Myometrial cell (primary cell): ENCODE results near the gene VENTX. TPM values are rescaled to one million over a fixed set of nuclear protein-coding genes. Genes with fewer than 3 reads are reported as not detected.

Source experiments
- total RNA-seq: library from RNA; depleted of rRNA; stranded (reverse); fragments of >200 nt; gene quantifications from 2 replicates; pipeline ENCODE4 v1.2.3, GENCODE V29; 2015

The VENTX gene
- total RNA-seq = not detected in 2 replicates

GRCh38 chr10:133237588-133238465 is at the start of gene VENTX:
VENTX (plus strand) TSS chr10:133237855; CDS start chr10:133237915, 60 bp downstream.

GRCh38 chr10:133230044-133230361 is 7.7 kb upstream of the VENTX start, which contains the start of gene UTF1:
UTF1 (plus strand) TSS chr10:133230217; CDS start chr10:133230289, 72 bp downstream.

GRCh38 chr10:133276435-133277201 is 39.0 kb downstream of the VENTX start, which contains the start of gene ADAM8:
ADAM8 (minus strand) TSS chr10:133276868; CDS start chr10:133276817, 51 bp downstream.

Other genes starting within 250 kb of the VENTX start
- not detected in 2 replicates for gene ADGRA1, start 149.9 kb upstream of the VENTX start, total RNA-seq
- 0.58 and 2.7 TPM in 2 replicates for gene KNDC1, start 77.6 kb upstream of the VENTX start, total RNA-seq
- not detected in 2 replicates for gene UTF1, start 7.6 kb upstream of the VENTX start, total RNA-seq
- gene ADAM8, start 39.0 kb downstream of the VENTX start, total RNA-seq = 5.0 and 22.2 TPM in 2 replicates
- gene TUBGCP2, start 71.0 kb downstream of the VENTX start, total RNA-seq = 60.3 and 67.0 TPM in 2 replicates
- gene ZNF511, start 71.1 kb downstream of the VENTX start, total RNA-seq = 30.6 and 37.9 TPM in 2 replicates
- not detected in 2 replicates for gene CALY, start 99.0 kb downstream of the VENTX start, total RNA-seq
- gene PRAP1, start 109.5 kb downstream of the VENTX start, total RNA-seq = not detected in 2 replicates
- gene FUOM, start 120.2 kb downstream of the VENTX start, total RNA-seq = 41.2 and 50.0 TPM in 2 replicates
- 149 and 150 TPM in 2 replicates for gene ECHS1, start 135.5 kb downstream of the VENTX start, total RNA-seq
- 8.6 and 12.9 TPM in 2 replicates for gene PAOX, start 141.4 kb downstream of the VENTX start, total RNA-seq
- gene MTG1, start 156.3 kb downstream of the VENTX start, total RNA-seq = 23.2 and 30.0 TPM in 2 replicates
- 0.89 and 2.0 TPM in 2 replicates for gene SPRN, start 186.8 kb downstream of the VENTX start, total RNA-seq
- gene SCART1, start 216.1 kb downstream of the VENTX start, total RNA-seq = under 0.01 and 0.18 TPM in 2 replicates